Measurements from ENCODE around the gene PRSS16. TPM values are rescaled to one million over a fixed set of nuclear protein-coding genes. Genes with fewer than 3 reads are reported as not detected.

Gene PRSS16
- total and polyA plus RNA-seq, 4 experiments from 2014 or later, result 1.5 to 3.3 (median 2.2) TPM

DNA sequence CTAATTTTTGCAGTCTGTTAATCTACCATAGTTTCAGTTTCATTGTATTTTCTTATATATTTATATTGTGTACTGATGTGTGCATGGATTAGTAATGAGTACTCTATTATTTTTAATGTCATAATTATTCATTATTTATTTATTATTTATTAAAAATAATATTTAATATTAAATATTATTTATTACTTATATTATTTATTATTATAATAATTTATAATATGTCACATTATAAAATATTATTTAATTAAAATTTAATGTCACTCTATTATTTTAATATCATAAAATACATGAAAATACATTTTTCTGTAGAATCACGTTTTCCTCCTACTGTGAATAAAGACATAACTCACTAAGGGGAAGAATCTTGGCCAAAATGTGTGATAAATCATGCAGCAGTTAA lies 34.1 kb downstream of the PRSS16 start:
- H3K27ac Mint-ChIP-seq, result peak overlapping the region in 2 of 7 donors; percentile 14 to 82
- peaks cover 6% of the 10 kb centered on the region in 2 donors for H3K9me3 ChIP-seq (ENCODE audit: control insufficient read depth in 1 of 2, low read length in 2 of 2)

GRCh38 chr6:27283279-27283678 lies 35.8 kb downstream of the PRSS16 start:
- Mint-ChIP-seq H3K27ac (peak overlapping the region in 5 of 7 donors; percentile 10 to 87 (median 82)), H3K9me3 (peaks cover 4 to 70% (median 57%) of the 10 kb centered on the region in 8 donors), H3K4me3 (peak overlapping the region in 5 of 8 donors; percentile 21 to 58 (median 51)), H3K36me3 (peaks cover 6 to 9% of the 10 kb centered on the region in 2 donors), H3K27me3 (peaks cover 63 to 70% of the 10 kb centered on the region in 2 donors), H3K4me1 (peaks cover 4 to 14% (median 5%) of the 10 kb centered on the region in 4 donors)
- Histone ChIP-seq H3K4me3 (ENCODE audit: low read length in 2 of 2) (no peak overlapping the region), H3K9me3 (ENCODE audit: control insufficient read depth in 1 of 2, low read length in 2 of 2) (peaks cover 6% of the 10 kb centered on the region in 2 donors), H3K36me3 (ENCODE audit: insufficient read depth, low read length) (no peaks in the 10 kb centered on the region), H3K27me3 (ENCODE audit: insufficient read depth, low read length) (peaks cover 79% of the 10 kb centered on the region), H3K27ac (ENCODE audit: low read depth, low read length) (no peak overlapping the region), H3K4me1 (ENCODE audit: insufficient read depth, low read length) (peaks cover 5% of the 10 kb centered on the region)
- ChIA-PET POLR2A (ENCODE audit: partially characterized antibody) (interaction anchor here (0.6 kb wide), 1 partner anchor 388 kb away, joined by 3 read pairs; no protein-coding TSS in a partner anchor), CTCF (ENCODE audit: partially characterized antibody) (no interaction called here)
- DNase-seq, result no peak
- intact Hi-C loops (cut with micrococcal nuclease), result loop anchor here (5.0 to 10.0 kb wide), 3 partner anchors 48 to 384 kb away; no protein-coding TSS in a partner anchor

More for the DNA sequence above, 34.1 kb downstream of the PRSS16 start:
- Histone ChIP-seq H3K27ac (ENCODE audit: low read depth, low read length) (no peak overlapping the region), H3K4me3 (ENCODE audit: low read length in 2 of 2) (no peak overlapping the region), H3K27me3 (ENCODE audit: insufficient read depth, low read length) (peaks cover 69% of the 10 kb centered on the region), H3K4me1 (ENCODE audit: insufficient read depth, low read length) (peaks cover 5% of the 10 kb centered on the region), H3K36me3 (ENCODE audit: insufficient read depth, low read length) (no peaks in the 10 kb centered on the region)
- CTCF ChIA-PET (ENCODE audit: partially characterized antibody), result no interaction called here
- Mint-ChIP-seq H3K4me3 (no peak overlapping the region), H3K27me3 (peaks cover 63 to 68% of the 10 kb centered on the region in 2 donors), H3K36me3 (peaks cover 9 to 10% of the 10 kb centered on the region in 2 donors), H3K9me3 (peaks cover 6 to 71% (median 55%) of the 10 kb centered on the region in 8 donors), H3K4me1 (peaks cover 4 to 6% (median 4%) of the 10 kb centered on the region in 4 donors)
- DNase-seq, result no peak
- intact Hi-C loops (cut with micrococcal nuclease), result loop anchor here (2.0 to 10.0 kb wide), 4 partner anchors 15 to 386 kb away; no protein-coding TSS in a partner anchor
- POLR2A ChIA-PET (ENCODE audit: partially characterized antibody), result interaction anchor here (1.0 kb wide), 1 partner anchor 198 kb away, joined by 4 read pairs; no protein-coding TSS in a partner anchor

DNA sequence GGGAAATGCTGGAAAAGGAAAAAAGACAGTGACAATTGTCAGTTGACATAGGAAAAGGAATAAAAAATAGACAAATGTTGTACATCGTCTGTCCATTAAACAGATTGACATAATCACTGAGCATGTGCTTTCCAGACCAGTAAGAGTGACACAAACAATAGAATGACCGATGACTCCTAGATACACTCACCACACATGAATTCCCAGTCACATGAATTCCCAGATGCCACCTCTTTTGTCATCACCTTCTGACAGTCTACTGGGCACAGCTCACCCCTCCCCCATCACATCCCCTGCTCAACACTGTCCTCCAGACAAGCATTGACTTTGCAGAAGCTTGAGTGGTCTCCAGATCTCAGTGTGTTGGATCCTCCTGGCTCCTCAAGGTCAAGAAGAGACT lies 38.6 kb downstream of the PRSS16 start:
- peaks cover 6% of the 10 kb centered on the region in 2 donors for H3K9me3 ChIP-seq (ENCODE audit: control insufficient read depth in 1 of 2, low read length in 2 of 2)

GRCh38 chr6:27287751-27288135 lies 40.2 kb downstream of the PRSS16 start:
- H3K9me3 Mint-ChIP-seq, result peaks cover 6 to 81% (median 64%) of the 10 kb centered on the region in 8 donors
- peak overlapping the region in 3 of 8 donors; percentile 20 to 34 (median 27) for H3K4me3 Mint-ChIP-seq

More for the DNA sequence above, 38.6 kb downstream of the PRSS16 start:
- H3K4me3 ChIP-seq (ENCODE audit: low read length in 2 of 2), result no peak overlapping the region
- DNase-seq, result no peak
- no peaks in the 10 kb centered on the region for H3K4me1 ChIP-seq (ENCODE audit: insufficient read depth, low read length)
- POLR2A ChIA-PET (ENCODE audit: partially characterized antibody), result no interaction called here
- intact Hi-C loops (cut with micrococcal nuclease), result loop anchor here (10.0 kb wide), 2 partner anchors 51 to 269 kb away; no protein-coding TSS in a partner anchor
- Mint-ChIP-seq H3K27ac (peak overlapping the region in 3 of 7 donors; percentile 10 to 88 (median 72)), H3K27me3 (peaks cover 76 to 78% of the 10 kb centered on the region in 2 donors), H3K4me3 (no peak overlapping the region), H3K9me3 (peaks cover 4 to 78% (median 63%) of the 10 kb centered on the region in 8 donors), H3K36me3 (peaks cover 9 to 12% of the 10 kb centered on the region in 2 donors), H3K4me1 (peaks cover 0 to 11% (median 2%) of the 10 kb centered on the region in 4 donors)
- H3K27me3 ChIP-seq (ENCODE audit: insufficient read depth, low read length), result peaks cover 78% of the 10 kb centered on the region
- CTCF ChIA-PET (ENCODE audit: partially characterized antibody), result no interaction called here
- no peaks in the 10 kb centered on the region for H3K36me3 ChIP-seq (ENCODE audit: insufficient read depth, low read length)
- H3K27ac ChIP-seq (ENCODE audit: low read depth, low read length), result no peak overlapping the region

GRCh38 chr6:27288136-27289044 lies 40.9 kb downstream of the PRSS16 start:
- peaks cover 6 to 14% of the 10 kb centered on the region in 2 donors for H3K36me3 Mint-ChIP-seq
- H3K4me1 Mint-ChIP-seq, result peaks cover 0 to 11% (median 1%) of the 10 kb centered on the region in 4 donors
- Histone ChIP-seq H3K27me3 (ENCODE audit: insufficient read depth, low read length) (peaks cover 73% of the 10 kb centered on the region), H3K36me3 (ENCODE audit: insufficient read depth, low read length) (no peaks in the 10 kb centered on the region), H3K4me3 (ENCODE audit: low read length in 2 of 2) (no peak overlapping the region), H3K9me3 (ENCODE audit: control insufficient read depth in 1 of 2, low read length in 2 of 2) (peaks cover 6% of the 10 kb centered on the region in 2 donors), H3K4me1 (ENCODE audit: insufficient read depth, low read length) (no peaks in the 10 kb centered on the region), H3K27ac (ENCODE audit: low read depth, low read length) (no peak overlapping the region)
- peaks cover 77 to 81% of the 10 kb centered on the region in 2 donors for H3K27me3 Mint-ChIP-seq
- H3K4me3 Mint-ChIP-seq, result peak overlapping the region in 1 of 8 donors; percentile 55
- CTCF ChIA-PET (ENCODE audit: partially characterized antibody), result no interaction called here
- DNase-seq, result no peak
- H3K9me3 Mint-ChIP-seq, result peaks cover 5 to 79% (median 62%) of the 10 kb centered on the region in 8 donors
- H3K27ac Mint-ChIP-seq, result peak overlapping the region in 3 of 7 donors; percentile 59 to 70 (median 70)
- POLR2A ChIA-PET (ENCODE audit: partially characterized antibody), result no interaction called here
- intact Hi-C loops (cut with micrococcal nuclease), result loop anchor here (10.0 kb wide), 2 partner anchors 54 to 266 kb away; no protein-coding TSS in a partner anchor

More at GRCh38 chr6:27287751-27288135, 40.2 kb downstream of the PRSS16 start:
- peaks cover 80 to 82% of the 10 kb centered on the region in 2 donors for H3K27me3 Mint-ChIP-seq
- no peak overlapping the region for H3K27ac ChIP-seq (ENCODE audit: low read depth, low read length)
- H3K27ac Mint-ChIP-seq, result peak overlapping the region in 3 of 7 donors; percentile 68 to 84 (median 70)
- peaks cover 10 to 14% of the 10 kb centered on the region in 2 donors for H3K36me3 Mint-ChIP-seq
- peaks cover 6% of the 10 kb centered on the region in 2 donors for H3K9me3 ChIP-seq (ENCODE audit: control insufficient read depth in 1 of 2, low read length in 2 of 2)
- POLR2A ChIA-PET (ENCODE audit: partially characterized antibody), result no interaction called here
- no peak overlapping the region for H3K4me3 ChIP-seq (ENCODE audit: low read length in 2 of 2)
- peaks cover 73% of the 10 kb centered on the region for H3K27me3 ChIP-seq (ENCODE audit: insufficient read depth, low read length)
- intact Hi-C loops (cut with micrococcal nuclease), result loop anchor here (10.0 kb wide), 2 partner anchors 53 to 267 kb away; no protein-coding TSS in a partner anchor
- peaks cover 0 to 11% (median 2%) of the 10 kb centered on the region in 4 donors for H3K4me1 Mint-ChIP-seq
- no peaks in the 10 kb centered on the region for H3K36me3 ChIP-seq (ENCODE audit: insufficient read depth, low read length)
- CTCF ChIA-PET (ENCODE audit: partially characterized antibody), result no interaction called here
- DNase-seq, result no peak
- H3K4me1 ChIP-seq (ENCODE audit: insufficient read depth, low read length), result no peaks in the 10 kb centered on the region

- H3K27ac Mint-ChIP-seq, result peak overlapping the region in 4 of 7 donors; percentile 15 to 70 (median 62)
- CTCF ChIA-PET (ENCODE audit: partially characterized antibody), result no interaction called here
Observed at GRCh38 chr6:27290065-27290849, 42.8 kb downstream of the PRSS16 start.

More at GRCh38 chr6:27290065-27290849, 42.8 kb downstream of the PRSS16 start:
- H3K4me3 Mint-ChIP-seq, result peak overlapping the region in 3 of 8 donors; percentile 17 to 66 (median 45)
- peaks cover 4 to 74% (median 59%) of the 10 kb centered on the region in 8 donors for H3K9me3 Mint-ChIP-seq
- no peak overlapping the region for H3K27ac ChIP-seq (ENCODE audit: low read depth, low read length)
- POLR2A ChIA-PET (ENCODE audit: partially characterized antibody), result interaction anchor here (1.0 kb wide), 1 partner anchor 11 kb away, joined by 3 read pairs; no protein-coding TSS in a partner anchor
- H3K27me3 ChIP-seq (ENCODE audit: insufficient read depth, low read length), result peaks cover 70% of the 10 kb centered on the region
- H3K4me1 ChIP-seq (ENCODE audit: insufficient read depth, low read length), result no peaks in the 10 kb centered on the region
- no peak overlapping the region for H3K4me3 ChIP-seq (ENCODE audit: low read length in 2 of 2)
- no peaks in the 10 kb centered on the region for H3K36me3 ChIP-seq (ENCODE audit: insufficient read depth, low read length)
- peaks cover 0 to 11% (median 1%) of the 10 kb centered on the region in 4 donors for H3K4me1 Mint-ChIP-seq
- H3K27me3 Mint-ChIP-seq, result peaks cover 78 to 81% of the 10 kb centered on the region in 2 donors
- peaks cover 6 to 8% of the 10 kb centered on the region in 2 donors for H3K36me3 Mint-ChIP-seq
- H3K9me3 ChIP-seq (ENCODE audit: control insufficient read depth in 1 of 2, low read length in 2 of 2), result peaks cover 0 to 6% of the 10 kb centered on the region in 2 donors
- DNase-seq, result no peak
- intact Hi-C loops (cut with micrococcal nuclease), result no loop called here

Measured in CD4-positive, alpha-beta memory T cell (primary cell).